ENCODE data around the gene TAX1BP1.
"Not testable (repeated sequence)": the region's sequence is repeated elsewhere in the genome, so short reads cannot be mapped to it uniquely, and the experiment has no call there.

TAX1BP1 gene

GRCh38 chr7:27839099-27839498 lies 99.1 kb downstream of the TAX1BP1 start:
- no peak for TF ChIP-seq Cebpa-rat (IDR thresholded peaks at IDR 0.05)

DNA sequence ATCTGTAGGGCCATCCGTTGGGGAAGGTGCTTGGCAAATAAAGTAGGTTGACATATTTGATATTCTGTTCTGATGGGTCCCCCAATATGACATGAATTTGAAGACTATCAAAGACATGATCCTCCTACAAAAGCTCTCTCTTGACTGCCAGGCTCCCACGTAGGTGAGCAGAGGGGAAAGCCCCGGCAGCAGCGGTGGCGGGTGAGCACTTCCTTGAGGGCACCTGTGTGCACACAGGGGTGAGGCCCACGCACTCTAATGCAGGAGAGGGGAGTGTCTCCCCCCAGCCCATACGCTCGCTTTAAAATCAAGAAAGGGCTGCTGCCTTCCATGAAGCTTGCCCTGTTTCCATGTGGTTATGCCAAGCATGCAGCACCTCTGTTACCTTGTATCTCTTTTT lies 100.4 kb downstream of the TAX1BP1 start:
- no peaks in the 10 kb centered on the region for H3K9me3 ChIP-seq (replicated peaks in 1 of 11)
- H3K4me2 ChIP-seq, result peak overlapping the region in 8 of 11 experiments; percentile 10 to 76 (median 65); a peak in 15 of 22 replicates
- no peak overlapping the region; a peak in 1 of 22 replicates for H3K27ac ChIP-seq
- no peak for TF ChIP-seq Cebpa-rat (IDR thresholded peaks at IDR 0.05)
- peaks cover 4 to 80% (median 46%) of the 10 kb centered on the region in 11 experiments; a peak in 17 of 22 replicates for H3K36me3 ChIP-seq
- no peak overlapping the region for H3K9ac ChIP-seq
- no peaks in the 10 kb centered on the region for H3K27me3 ChIP-seq
- H4K20me1 ChIP-seq, result peaks cover 0 to 14% (median 0%) of the 10 kb centered on the region in 11 experiments; a peak in 5 of 22 replicates
- H3K4me1 ChIP-seq, result peaks cover 7 to 51% (median 35%) of the 10 kb centered on the region in 10 experiments; a peak in 15 of 20 replicates
- H3K4me3 ChIP-seq, result no peak overlapping the region

More at GRCh38 chr7:27839099-27839498, 99.1 kb downstream of the TAX1BP1 start:
- Histone ChIP-seq H3K9me3 (replicated peaks in 1 of 11) (0 out of 22 replicates have a peak, but pooled peaks cover 0 to 4% (median 0%) of the 10 kb centered on the region in 11 experiments), H3K27me3 (no peaks in the 10 kb centered on the region), H3K27ac (no peak overlapping the region), H3K36me3 (peaks cover 13 to 92% (median 58%) of the 10 kb centered on the region in 11 experiments; a peak in 20 of 22 replicates), H3K4me3 (no peak overlapping the region), H3K9ac (no peak overlapping the region), H4K20me1 (peaks cover 0 to 17% (median 0%) of the 10 kb centered on the region in 11 experiments; a peak in 6 of 22 replicates), H3K4me1 (peaks cover 7 to 56% (median 41%) of the 10 kb centered on the region in 10 experiments; a peak in 16 of 20 replicates), H3K4me2 (peak overlapping the region in 7 of 11 experiments; percentile 24 to 76 (median 68); a peak in 12 of 22 replicates)

GRCh38 chr7:27840760-27841364 lies 100.9 kb downstream of the TAX1BP1 start:
- TF ChIP-seq Cebpa-rat (IDR thresholded peaks at IDR 0.05), result no peak
- Histone ChIP-seq H3K4me2 (peak overlapping the region in 8 of 11 experiments; percentile 10 to 76 (median 65); a peak in 15 of 22 replicates), H3K36me3 (peaks cover 0 to 75% (median 40%) of the 10 kb centered on the region in 11 experiments; a peak in 15 of 22 replicates)

DNA sequence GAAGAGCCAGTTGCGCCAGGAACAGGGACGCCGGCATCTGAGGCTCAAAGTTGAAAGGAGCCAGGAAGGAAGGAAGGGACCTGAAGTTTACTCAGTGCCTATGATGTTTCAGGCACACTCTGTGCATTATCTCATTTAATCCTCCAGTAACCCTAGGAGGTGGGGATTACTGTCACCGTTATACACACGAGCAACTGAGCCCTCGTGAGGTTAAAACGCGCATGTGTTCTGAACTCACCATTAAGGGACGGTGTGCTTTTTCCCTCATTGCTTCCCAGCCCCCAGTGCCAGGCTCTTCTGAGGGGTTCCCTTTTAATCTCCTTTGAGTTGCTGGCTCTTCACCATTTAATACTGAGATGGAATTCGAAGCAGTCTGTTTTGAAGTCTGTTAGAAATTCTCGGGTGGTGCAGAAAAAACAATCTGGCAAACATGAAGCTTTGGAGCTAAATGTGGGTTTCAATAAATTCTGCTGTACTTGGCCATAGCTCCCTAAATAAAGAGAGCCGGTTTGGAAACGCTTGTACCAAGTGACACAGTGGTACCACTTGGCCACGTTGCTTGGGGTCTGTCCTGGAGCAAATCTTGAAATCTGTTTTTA lies 102.2 kb downstream of the TAX1BP1 start:
- Histone ChIP-seq H3K9ac (no peak overlapping the region), H3K4me1 (peaks cover 7 to 51% (median 35%) of the 10 kb centered on the region in 10 experiments; a peak in 15 of 20 replicates), H3K36me3 (peaks cover 0 to 70% (median 27%) of the 10 kb centered on the region in 11 experiments; a peak in 13 of 22 replicates), H3K27me3 (no peaks in the 10 kb centered on the region), H4K20me1 (peaks cover 0 to 13% (median 0%) of the 10 kb centered on the region in 11 experiments; a peak in 5 of 22 replicates), H3K4me3 (no peak overlapping the region), H3K4me2 (peak overlapping the region in 2 of 11 experiments; percentile 33 to 43; a peak in 2 of 22 replicates), H3K9me3 (replicated peaks in 1 of 11) (no peaks in the 10 kb centered on the region), H3K27ac (no peak overlapping the region)
- no peak for TF ChIP-seq Cebpa-rat (IDR thresholded peaks at IDR 0.05)

More at GRCh38 chr7:27840760-27841364, 100.9 kb downstream of the TAX1BP1 start:
- H4K20me1 ChIP-seq, result peaks cover 0 to 13% (median 0%) of the 10 kb centered on the region in 11 experiments; a peak in 5 of 22 replicates
- no peaks in the 10 kb centered on the region for H3K9me3 ChIP-seq (replicated peaks in 1 of 11)
- no peak overlapping the region for H3K4me3 ChIP-seq
- H3K27me3 ChIP-seq, result no peaks in the 10 kb centered on the region
- H3K4me1 ChIP-seq, result peaks cover 7 to 51% (median 35%) of the 10 kb centered on the region in 10 experiments; a peak in 15 of 20 replicates
- H3K9ac ChIP-seq, result no peak overlapping the region
- no peak overlapping the region for H3K27ac ChIP-seq

DNA sequence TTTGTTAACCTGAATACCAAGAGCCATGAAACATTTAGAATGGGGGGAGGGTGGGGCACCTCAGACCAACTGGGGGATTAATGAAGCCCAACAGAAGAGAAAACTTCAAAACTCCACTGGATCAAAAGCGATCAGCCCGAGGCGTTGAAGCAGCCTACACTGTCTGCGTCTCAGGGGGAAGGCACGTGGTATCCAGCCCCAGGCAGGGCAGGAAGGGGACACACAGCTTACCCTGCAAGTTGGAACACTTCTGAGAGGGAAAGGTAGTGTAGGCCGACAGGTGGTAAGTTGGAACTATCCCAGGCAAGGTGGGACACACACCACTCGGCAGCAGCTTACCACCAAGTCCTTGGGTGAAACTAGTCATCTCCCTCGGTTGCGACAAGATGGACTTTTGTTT lies 102.9 kb downstream of the TAX1BP1 start:
- Histone ChIP-seq H3K27ac (no peak overlapping the region), H3K4me1 (peaks cover 7 to 51% (median 35%) of the 10 kb centered on the region in 10 experiments; a peak in 15 of 20 replicates), H3K9ac (no peak overlapping the region), H3K4me3 (no peak overlapping the region), H3K27me3 (no peaks in the 10 kb centered on the region), H3K36me3 (peaks cover 0 to 63% (median 20%) of the 10 kb centered on the region in 11 experiments; a peak in 13 of 22 replicates), H4K20me1 (peaks cover 0 to 13% (median 0%) of the 10 kb centered on the region in 11 experiments; a peak in 5 of 22 replicates), H3K4me2 (peak overlapping the region in 6 of 11 experiments; percentile 9 to 43 (median 31); a peak in 7 of 22 replicates), H3K9me3 (replicated peaks in 1 of 11) (no peaks in the 10 kb centered on the region)
- TF ChIP-seq Cebpa-rat (IDR thresholded peaks at IDR 0.05), result no peak

- peak overlapping the region in 1 of 11 experiments; percentile 43; a peak in 1 of 22 replicates for H3K4me2 ChIP-seq
- peaks cover 7 to 44% (median 31%) of the 10 kb centered on the region in 10 experiments; a peak in 15 of 20 replicates for H3K4me1 ChIP-seq
Observed at GRCh38 chr7:27843584-27844305, 103.8 kb downstream of the TAX1BP1 start.

DNA sequence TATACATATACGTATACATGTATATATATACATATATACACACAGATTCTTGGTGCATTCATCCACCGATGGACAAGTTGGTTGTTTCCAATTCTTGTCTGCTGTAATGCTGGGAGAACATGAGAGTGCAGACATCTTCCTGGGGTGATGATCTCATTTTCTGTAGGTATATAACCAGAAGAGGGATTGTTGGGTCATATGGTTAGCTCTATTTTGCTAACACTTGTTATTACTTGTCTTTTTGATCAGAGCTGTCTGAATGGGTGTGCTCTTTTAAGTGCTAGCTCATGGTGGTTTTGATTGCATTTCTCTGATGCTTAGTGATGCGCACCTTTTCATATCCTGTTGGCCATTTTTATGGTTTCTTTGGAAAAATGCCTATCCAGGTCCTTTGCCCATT lies 106.4 kb downstream of the TAX1BP1 start:
- no peak overlapping the region for H3K9ac ChIP-seq
- no peak for TF ChIP-seq Cebpa-rat (IDR thresholded peaks at IDR 0.05)
- peaks cover 0 to 11% (median 0%) of the 10 kb centered on the region in 11 experiments; a peak in 4 of 22 replicates for H4K20me1 ChIP-seq
- no peak overlapping the region for H3K27ac ChIP-seq
- peaks cover 0 to 18% (median 5%) of the 10 kb centered on the region in 10 experiments; a peak in 9 of 20 replicates for H3K4me1 ChIP-seq
- H3K4me3 ChIP-seq, result no peak overlapping the region
- no peaks in the 10 kb centered on the region for H3K27me3 ChIP-seq
- H3K36me3 ChIP-seq, result peaks cover 0 to 51% (median 0%) of the 10 kb centered on the region in 11 experiments; a peak in 6 of 22 replicates
- no peak overlapping the region for H3K4me2 ChIP-seq
- no peaks in the 10 kb centered on the region for H3K9me3 ChIP-seq (replicated peaks in 1 of 11)

More at GRCh38 chr7:27843584-27844305, 103.8 kb downstream of the TAX1BP1 start:
- H4K20me1 ChIP-seq, result peaks cover 0 to 13% (median 0%) of the 10 kb centered on the region in 11 experiments; a peak in 5 of 22 replicates
- no peak overlapping the region for H3K4me3 ChIP-seq
- TF ChIP-seq Cebpa-rat (IDR thresholded peaks at IDR 0.05), result no peak
- H3K9me3 ChIP-seq (replicated peaks in 1 of 11), result no peaks in the 10 kb centered on the region
- no peaks in the 10 kb centered on the region for H3K27me3 ChIP-seq
- H3K27ac ChIP-seq, result no peak overlapping the region
- peaks cover 0 to 56% (median 12%) of the 10 kb centered on the region in 11 experiments; a peak in 11 of 22 replicates for H3K36me3 ChIP-seq
- H3K9ac ChIP-seq, result no peak overlapping the region

GRCh38 chr7:27850531-27850930 lies 110.6 kb downstream of the TAX1BP1 start:
- no peak overlapping the region for H3K9ac ChIP-seq
- peaks cover 9 to 14% (median 11%) of the 10 kb centered on the region in 11 experiments; a peak in 21 of 22 replicates for H3K9me3 ChIP-seq (replicated peaks in 1 of 11)
- no peak overlapping the region for H3K27ac ChIP-seq
- no peak for TF ChIP-seq Cebpa-rat (IDR thresholded peaks at IDR 0.05)
- H4K20me1 ChIP-seq, result no peaks in the 10 kb centered on the region; a peak in 1 of 22 replicates
- peaks cover 0 to 43% (median 5%) of the 10 kb centered on the region in 11 experiments; a peak in 10 of 22 replicates for H3K36me3 ChIP-seq
- no peak overlapping the region for H3K4me3 ChIP-seq
- no peak overlapping the region for H3K4me2 ChIP-seq
- H3K4me1 ChIP-seq, result no peaks in the 10 kb centered on the region
- no peaks in the 10 kb centered on the region for H3K27me3 ChIP-seq

DNA sequence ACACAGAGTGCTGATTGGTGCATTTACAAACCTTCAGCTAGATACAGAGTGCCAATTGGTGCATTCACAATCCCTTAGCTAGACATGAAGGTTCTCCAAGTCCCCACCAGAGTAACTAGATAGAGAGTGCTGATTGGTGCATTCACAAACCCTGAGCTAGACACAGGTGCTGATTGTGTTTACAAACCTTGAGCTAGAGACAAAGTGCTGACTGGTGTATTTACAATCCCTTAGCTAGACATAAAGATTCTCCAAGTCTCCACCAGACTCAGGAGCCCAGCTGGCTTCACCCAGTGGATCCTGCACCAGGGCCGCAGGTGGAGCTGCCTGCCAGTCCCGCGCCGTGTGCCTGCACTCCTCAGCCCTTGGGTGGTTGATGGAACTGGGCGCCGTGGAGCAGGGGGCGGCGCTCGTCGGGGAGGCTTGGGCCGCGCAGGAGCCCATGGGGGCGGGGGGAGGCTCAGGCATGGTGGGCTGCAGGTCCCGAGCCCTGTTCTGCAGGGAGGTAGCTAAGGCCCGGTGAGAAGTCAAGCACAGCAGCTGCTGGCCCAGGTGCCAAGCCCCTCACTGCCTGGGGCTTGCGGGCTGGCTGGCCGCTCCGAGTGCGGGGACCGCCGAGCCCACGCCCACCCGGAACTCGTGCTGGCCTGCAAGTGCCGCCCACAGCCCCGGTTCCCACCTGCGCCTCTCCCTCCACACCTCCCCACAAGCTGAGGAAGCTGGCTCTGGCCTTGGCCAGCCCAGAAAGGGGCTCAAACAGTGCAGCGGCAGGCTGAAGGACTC lies 116.9 kb downstream of the TAX1BP1 start:
- not testable (repeated sequence) for H3K4me3 ChIP-seq, H4K20me1 ChIP-seq, H3K4me2 ChIP-seq, H3K27me3 ChIP-seq, H3K9ac ChIP-seq, H3K27ac ChIP-seq
- H3K9me3 ChIP-seq (replicated peaks in 1 of 11), result peaks cover 39 to 48% (median 42%) of the 10 kb centered on the region in 11 experiments
- H3K36me3 ChIP-seq, result peaks cover 3 to 51% (median 20%) of the 10 kb centered on the region in 11 experiments; a peak in 16 of 22 replicates
- peaks cover 0 to 14% (median 0%) of the 10 kb centered on the region in 10 experiments; a peak in 4 of 20 replicates for H3K4me1 ChIP-seq
